ENCODE measurements around the gene MSL1.
A peak's percentile ranks its signal among the peaks of the same experiment; 100 is the strongest.

The MSL1 gene

GRCh38 chr17:40176754-40177110 is 55.0 kb downstream of the MSL1 start:
- H3K4me3 ChIP-seq (ENCODE audit: low read depth, low read length) = no peak overlapping the region
- no peak for DNase-seq (ENCODE audit: low read depth)
- no peak for TF ChIP-seq CTCF (IDR thresholded peaks at IDR 0.05; ENCODE audit: low read depth, low read length, missing control alignments)

- TF ChIP-seq CTCF (IDR thresholded peaks at IDR 0.05; ENCODE audit: low read depth, low read length, missing control alignments) = no peak
- DNase-seq (ENCODE audit: low read depth) = no peak
- H3K4me3 ChIP-seq (ENCODE audit: low read depth, low read length) = peak within 1 kb of the TSS; percentile 47
These were observed 55.6 kb downstream of the MSL1 start, which contains the start of gene RAPGEFL1 for GRCh38 chr17:40177275-40177874. Gene RAPGEFL1 (plus strand): TSS chr17:40177470. CDS start chr17:40177862, 392 bp downstream.

GRCh38 chr17:40178021-40178601 is 56.3 kb downstream of the MSL1 start:
- no peak for TF ChIP-seq CTCF (IDR thresholded peaks at IDR 0.05; ENCODE audit: low read depth, low read length, missing control alignments)
- no peak for DNase-seq (ENCODE audit: low read depth)
- H3K4me3 ChIP-seq (ENCODE audit: low read depth, low read length) = no peak overlapping the region

- no peak for TF ChIP-seq CTCF (IDR thresholded peaks at IDR 0.05; ENCODE audit: low read depth, low read length, missing control alignments)
- no peak for DNase-seq (ENCODE audit: low read depth)
- no peak overlapping the region for H3K4me3 ChIP-seq (ENCODE audit: low read depth, low read length)
These were observed 56.9 kb downstream of the MSL1 start for GRCh38 chr17:40178660-40179059.

- no peak for DNase-seq (ENCODE audit: low read depth)
- TF ChIP-seq CTCF (IDR thresholded peaks at IDR 0.05; ENCODE audit: low read depth, low read length, missing control alignments) = no peak
- H3K4me3 ChIP-seq (ENCODE audit: low read depth, low read length) = no peak overlapping the region
These were observed 58.3 kb downstream of the MSL1 start for GRCh38 chr17:40179923-40180659.

GRCh38 chr17:40180694-40181093 is 58.9 kb downstream of the MSL1 start:
- no peak overlapping the region for H3K4me3 ChIP-seq (ENCODE audit: low read depth, low read length)
- TF ChIP-seq CTCF (IDR thresholded peaks at IDR 0.05; ENCODE audit: low read depth, low read length, missing control alignments) = no peak
- no peak for DNase-seq (ENCODE audit: low read depth)
